Amniotic stem cell (primary cell): Measurements from ENCODE around the gene SLC18A2.
"Not testable (repeated sequence)": the region's sequence is repeated elsewhere in the genome, so short reads cannot be mapped to it uniquely, and the experiment has no call there.

Experiments used
- DNase-seq: peaks from one replicate; lab custom pipeline; 2025; lab: John Stamatoyannopoulos, UW

Gene SLC18A2

DNA sequence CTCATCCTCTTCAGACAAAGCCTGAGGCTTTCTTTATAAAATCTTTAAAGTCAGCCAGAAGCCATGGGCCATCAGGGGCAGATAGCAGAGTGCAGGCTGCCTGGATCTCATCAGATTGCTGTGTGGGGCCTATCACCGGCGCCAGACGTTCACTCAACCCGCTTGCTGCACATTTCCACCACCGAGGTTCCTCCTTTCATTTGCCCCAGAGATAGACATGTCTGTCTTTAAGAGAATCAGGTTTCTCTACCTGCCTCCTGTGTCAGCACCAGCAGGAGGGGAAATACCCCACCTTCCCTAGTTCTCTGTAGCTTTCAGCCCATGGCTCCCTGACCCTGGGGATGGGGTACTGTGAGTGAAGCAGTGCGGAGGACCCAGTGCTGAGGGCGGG, 22.0 kb downstream of the SLC18A2 start:
- DNase-seq, result no peak

DNA sequence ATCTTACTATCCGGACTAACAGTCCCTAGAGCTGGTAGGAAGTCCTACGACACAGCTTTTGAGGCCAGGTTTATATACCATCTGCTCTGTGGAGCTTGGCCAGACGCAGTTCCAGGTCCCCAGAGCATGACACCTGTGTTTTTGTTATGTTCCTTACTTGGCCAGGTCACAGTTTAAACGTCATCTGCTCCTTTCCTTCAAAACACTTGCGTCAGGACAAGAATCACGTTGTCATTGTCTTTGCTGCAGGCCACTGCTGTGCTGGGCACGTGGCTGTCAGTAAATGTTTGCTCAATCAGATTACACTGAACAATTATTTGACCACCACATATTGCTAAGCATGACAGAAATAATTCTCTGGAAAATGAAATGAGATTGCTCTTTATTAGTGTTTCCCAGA, 23.9 kb downstream of the SLC18A2 start:
- no peak for DNase-seq

DNA sequence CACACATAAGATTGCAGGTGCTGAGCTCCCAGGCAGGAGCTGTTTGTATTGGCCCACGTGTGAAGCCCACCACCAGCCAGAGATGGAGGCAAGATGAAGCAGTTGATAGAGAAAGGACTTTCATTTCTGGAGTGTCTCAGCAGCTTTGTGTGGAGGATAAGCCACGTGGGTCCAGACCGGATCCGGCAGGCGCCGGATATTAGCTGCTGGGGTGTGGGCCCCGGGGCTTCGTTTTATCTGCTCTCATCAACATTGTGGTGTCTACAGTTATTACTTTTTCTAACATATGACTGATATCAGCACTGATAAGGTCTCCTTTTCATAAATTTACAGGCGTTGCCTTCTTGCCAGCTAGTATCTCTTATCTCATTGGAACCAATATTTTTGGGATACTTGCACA, 25.5 kb downstream of the SLC18A2 start:
- DNase-seq, result no peak

DNA sequence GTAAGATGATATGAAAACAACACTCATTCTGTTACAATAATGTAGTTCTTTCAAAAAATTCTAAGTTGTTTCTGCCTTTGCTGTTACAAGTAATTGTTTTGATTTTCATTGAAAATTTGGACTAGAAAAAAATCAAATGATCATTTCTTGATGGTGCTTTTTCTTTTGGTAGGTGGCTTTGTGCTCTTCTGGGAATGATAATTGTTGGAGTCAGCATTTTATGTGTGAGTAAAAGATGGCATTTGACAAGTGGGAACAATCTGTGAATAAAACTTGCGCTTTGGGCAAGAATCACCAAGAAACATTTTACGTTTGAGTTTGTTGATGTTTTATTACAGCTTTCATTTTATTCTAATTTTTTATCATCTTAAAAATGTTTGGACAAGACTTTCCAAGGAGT, 25.9 kb downstream of the SLC18A2 start:
- DNase-seq, result no peak

DNA sequence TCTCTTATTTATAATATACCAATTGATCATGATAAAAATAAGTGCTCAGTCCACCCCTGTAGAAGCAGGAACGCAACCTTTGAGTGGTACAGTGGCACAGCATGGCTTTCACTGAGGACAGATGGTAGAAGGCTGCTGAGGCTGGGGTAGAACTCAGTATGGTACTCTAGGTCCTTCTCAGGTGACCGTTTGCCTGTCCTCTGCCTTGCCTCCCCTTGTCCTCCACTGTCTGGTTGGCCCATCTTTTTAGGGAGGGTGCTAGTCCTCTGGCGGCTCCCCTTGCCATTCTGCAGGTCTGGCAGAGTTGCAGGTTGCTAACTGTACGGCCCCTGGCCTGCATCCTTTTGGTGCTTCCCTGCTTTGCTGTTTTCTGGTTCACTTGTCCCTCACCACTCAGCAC, 27.3 kb downstream of the SLC18A2 start:
- DNase-seq, result no peak

DNA sequence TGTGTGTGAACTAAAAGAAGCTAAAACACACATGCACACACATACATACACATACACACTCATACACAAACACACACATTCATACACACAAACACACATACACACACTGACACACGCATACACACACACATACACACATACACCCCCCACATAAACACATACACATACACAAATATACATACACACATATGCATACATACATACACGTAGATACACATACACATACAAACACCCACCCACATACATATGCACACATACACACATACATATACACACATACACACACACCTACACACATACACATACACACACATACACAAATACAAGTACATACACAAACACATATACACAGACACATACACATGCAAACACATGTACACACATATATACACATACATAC, 28.0 kb downstream of the SLC18A2 start:
- DNase-seq, result no peak

DNA sequence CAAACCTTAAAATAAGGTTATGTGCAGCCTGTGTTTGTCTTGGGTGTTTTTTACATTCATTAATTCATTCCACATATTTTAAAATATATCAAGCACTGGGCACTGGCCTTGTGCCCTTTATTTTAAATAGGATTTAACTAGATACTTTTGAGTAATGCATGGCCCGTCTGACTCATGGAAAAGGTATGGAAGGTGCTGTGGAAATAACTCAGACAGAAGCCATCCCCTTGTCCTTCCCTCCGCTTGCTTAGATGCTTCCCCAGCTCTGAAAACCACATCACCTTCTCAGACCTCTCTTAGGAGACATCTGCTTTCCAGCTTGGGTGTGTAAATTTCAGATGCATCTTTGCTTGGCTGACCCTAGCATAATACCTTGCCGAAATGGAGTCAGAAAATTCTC, 30.5 kb downstream of the SLC18A2 start:
- DNase-seq, result no peak

DNA sequence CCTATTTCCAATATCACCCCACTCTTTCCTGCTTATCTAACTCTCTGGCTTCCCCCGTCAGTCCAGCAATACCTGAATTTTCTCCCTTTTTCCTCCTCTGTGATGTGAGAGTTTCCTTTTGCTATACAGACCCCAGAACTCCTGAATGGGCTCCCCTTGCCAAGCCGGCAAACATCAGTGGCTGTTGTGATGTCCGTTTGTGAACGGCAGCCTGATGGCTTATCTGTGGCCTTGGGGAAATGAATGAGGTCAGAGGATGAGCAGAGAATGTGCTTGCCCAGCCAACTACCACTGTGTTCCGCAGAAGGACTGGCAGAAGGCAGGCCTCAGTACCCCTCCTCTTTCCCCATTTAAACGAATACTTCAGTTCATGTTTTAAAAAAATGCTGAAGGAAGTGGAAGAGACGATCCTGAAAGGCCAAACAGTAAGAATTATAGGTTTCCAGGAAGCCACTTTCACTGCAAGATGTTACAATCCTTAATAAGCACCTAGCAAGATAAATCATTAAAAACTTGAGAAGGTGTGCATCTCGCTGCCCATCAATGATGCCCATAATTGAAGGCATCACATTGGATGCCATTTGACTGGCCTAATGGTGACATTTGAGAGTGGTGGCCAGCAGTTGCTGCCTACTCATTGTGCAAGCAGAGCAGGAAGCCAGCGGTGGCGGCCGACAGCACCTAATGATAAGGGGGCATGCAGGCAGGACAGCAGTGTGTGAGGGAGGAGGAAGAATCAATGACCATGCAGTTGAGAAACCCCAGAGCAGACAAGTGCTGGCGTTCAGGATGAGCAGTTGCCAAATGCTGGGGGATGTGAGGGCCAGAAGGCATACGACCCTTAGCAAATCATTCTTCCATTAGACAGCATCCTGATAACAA, 31.5 kb downstream of the SLC18A2 start:
- no peak for DNase-seq

DNA sequence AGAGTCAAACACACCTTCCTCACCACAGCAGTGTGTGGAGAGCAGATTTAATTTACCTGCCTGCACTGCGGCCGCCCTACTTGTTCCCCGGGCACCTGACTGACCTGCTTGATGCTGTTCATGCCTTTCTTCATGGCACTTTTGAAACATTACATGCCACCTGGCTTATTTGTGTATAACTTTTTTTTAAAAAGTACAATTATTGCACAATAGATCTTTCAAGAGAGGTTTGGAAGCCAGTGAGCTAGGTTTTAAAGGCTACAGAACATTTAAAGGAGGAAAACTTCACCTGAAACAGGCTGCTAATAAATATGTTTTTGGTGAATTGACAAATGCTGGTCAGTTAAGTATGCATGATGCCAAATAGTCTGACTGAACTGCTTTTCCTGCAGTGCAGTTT, 33.1 kb downstream of the SLC18A2 start:
- no peak for DNase-seq

DNA sequence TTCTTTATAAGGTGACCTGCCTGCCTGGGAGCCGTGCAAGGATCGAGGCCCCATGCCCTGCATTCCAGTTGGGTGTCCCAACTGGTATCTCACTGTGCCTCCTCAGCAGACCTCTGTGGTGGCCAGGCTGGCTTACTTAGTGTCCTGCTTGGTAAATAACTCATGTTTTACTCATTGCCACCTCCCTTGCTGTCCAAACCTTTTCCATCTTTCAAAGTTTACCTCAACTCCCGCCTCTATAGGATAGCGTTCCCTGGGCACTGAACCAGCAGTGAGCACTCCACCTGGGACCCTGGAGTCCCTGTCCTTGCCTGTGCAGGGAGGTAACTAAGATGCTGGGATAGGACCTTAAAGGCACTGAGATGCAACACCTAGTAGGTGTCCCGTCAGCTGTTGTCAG, 33.6 kb downstream of the SLC18A2 start:
- DNase-seq, result no peak

DNA sequence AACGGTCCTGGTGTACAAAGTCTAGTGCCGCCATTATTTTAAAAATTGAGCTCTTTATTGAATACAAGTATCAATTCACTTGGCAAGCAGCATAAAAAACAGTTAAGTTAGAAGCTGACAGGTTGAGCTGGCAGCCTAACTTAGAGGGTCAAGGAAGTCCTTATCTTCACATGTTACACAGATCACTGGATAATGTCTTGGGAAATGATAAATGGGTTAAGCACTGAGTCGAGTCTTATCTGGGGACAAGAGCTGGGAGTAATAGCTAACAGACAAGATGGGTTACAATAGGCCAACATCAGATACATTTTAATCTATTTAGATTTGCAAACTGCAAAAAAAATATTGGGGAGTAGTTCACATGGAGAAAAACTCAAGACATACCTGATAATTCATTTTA, 34.2 kb downstream of the SLC18A2 start:
- DNase-seq, result no peak

DNA sequence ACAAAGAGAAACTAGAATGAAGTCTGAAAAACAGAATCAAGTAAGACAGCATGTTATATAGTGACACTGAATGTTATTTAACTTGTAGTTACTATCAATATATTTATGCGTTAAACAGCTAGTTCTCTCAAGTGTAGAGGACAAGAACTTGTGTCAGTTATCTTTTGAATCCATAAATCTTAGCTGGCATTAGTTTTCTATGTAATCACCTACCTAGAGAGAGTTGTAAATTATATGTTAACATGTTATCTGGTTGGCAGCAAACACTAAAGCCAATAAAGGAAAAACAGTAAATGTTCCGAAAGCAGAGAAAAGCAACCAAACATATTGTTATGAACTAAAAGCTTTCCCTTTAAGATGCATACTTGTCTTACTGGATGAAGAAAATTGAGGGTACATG, 36.8 kb downstream of the SLC18A2 start:
- no peak for DNase-seq

DNA sequence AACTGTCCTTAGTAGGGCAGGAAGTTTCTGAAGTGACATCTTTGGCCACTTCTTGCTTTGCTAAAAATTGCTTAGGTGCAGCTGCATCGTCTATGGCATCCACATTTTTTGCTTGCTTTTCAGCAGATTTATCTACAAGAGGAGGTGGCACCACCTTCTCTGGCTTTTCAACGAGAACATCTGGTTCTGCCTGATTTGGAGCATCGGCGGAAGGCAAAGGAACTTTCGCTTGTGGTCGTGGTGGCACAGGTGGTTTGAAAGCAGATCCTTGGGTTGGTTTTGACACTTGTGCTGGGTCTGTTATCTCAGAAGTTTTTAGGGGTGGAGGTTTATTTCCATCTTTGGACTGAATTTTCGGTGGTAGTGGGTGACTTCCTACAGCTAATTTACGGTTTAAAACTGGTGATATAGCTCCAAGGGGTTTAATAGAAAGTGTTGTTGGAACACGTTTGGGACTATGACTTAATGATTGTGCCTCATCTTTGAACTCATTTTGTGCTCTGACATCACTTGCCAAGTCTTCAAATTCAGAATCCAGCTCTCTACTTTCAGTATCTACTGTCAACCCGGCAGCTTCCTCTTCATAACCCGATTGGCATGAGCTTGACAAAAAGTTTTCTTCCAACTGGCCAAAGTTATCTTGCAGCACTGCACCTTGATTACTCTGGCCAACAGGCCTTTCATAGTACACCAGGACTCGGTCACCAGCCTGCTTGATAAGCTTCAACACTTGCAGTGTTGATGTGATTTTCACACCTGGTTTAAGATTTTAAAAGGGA, 44.0 kb downstream of the SLC18A2 start:
- no peak for DNase-seq

DNA sequence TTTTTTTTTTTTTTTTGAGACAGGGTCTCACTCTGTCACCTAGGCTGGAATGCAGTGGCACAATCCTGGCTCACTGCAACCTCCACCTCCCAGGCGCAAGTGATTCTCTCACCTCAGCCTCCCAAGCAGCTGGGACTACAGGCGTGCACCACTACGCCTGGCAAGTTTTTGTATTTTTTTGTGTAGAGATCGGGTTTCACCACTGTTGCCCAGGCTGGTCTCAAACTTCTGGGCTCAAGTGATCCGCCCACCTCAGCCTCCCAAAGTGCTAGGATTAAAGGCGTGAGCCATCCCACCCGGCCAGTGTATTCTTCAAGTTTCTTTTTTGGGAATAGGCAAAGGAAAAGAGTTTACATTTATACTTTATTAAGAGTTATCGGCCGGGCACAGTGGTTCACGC, 50.0 kb downstream of the SLC18A2 start:
- not testable (repeated sequence) for DNase-seq

DNA sequence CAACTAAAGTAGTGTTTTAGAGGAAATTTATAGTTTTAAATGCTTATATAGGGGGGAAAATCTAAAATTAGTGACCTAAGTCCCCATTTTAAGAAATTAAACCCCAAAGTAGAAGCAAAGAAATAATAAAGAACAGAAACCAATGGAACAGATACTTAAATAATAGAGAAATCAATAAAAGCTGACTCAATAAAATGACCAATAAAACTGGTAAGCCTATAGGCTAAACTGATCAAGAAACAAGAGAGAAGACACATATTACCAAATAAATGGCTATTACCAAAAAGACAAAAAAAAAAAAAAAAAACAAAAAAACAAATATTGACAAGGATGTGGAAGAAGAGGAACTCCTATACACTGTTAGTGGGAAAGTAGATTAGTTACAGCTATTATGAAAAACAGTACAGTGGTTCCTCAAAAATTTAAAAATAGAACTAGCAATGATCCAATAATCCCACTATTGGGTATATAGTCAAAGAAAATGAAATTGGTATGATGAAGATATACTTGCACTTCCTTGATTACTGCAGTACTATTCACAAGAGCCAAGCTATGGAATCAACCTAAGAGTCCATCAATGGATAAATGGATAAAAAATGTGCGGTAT, 53.2 kb downstream of the SLC18A2 start:
- DNase-seq, result no peak

DNA sequence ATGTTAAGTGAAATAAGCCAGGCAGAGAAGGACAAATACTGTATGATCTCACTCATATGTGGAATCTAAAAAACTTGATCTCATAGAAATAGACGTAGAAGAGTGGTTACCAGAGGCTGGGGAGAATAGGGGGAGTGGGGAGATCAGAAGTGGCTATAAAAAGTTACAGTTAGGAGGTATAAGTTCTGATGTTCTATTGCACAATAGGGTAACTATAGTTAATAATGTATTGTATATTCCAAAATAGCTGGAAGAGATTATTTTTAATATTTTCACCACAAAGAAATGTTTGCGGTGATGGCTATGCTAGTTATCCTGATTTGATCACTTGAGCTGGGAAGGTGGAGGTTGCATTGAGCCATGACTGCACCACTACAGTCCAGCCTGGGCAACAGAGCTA, 53.8 kb downstream of the SLC18A2 start:
- DNase-seq, result no peak

DNA sequence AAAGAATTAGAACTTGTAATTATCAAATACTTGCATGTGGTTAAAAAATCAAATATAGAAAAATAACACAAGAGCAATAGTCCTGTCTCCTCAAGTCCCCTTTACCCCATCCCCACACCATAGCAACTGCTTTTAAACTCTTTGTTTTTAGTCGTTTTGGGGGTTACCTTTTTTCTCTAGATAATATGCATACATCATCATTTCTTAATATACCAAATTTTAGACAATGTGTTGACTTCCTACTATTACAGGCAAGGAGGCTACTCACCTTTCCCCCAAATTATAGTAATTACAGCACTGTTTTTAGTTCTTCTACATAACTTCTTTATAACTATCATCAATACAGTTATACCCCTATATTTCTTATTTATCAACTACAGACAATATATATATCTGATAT, 57.3 kb downstream of the SLC18A2 start:
- no peak for DNase-seq

DNA sequence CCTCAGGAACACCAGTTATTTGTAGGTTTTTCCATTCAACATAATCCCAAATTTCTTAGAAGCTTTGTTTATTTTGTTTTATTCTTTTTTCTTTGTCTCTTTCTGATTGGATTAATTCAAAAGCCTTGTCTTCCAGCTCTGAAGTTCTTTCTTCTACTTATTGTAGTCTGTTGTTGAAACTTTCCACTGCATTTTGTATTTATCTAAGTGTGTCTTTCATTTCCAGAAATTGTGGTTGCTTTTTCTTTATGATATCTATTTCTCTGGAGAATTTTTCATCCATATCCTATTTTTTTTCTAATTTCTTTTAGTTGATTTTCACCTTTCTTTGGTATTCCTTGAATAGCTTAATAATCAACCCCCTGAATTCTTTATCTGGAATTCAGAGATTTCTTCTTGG, 58.5 kb downstream of the SLC18A2 start:
- no peak for DNase-seq

DNA sequence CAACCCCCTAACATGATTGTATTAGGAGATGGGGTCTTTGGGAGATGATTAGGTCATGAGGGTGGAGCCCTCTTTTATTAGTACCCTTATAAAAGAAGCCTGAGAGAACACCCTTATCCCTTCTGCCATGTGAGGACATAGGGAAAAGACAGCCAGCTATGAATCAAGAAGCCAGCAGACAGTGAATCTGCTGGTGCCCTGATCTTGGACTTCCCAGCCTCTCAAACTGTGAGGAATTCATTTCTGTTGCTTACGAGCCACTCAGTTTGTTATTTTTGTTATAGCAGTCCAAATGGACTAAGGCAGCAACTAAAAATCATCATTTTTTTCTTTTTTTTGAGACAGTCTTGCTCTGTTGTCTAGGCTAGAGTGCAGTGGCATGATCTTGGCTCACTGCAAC, 59.8 kb downstream of the SLC18A2 start:
- DNase-seq, result no peak

DNA sequence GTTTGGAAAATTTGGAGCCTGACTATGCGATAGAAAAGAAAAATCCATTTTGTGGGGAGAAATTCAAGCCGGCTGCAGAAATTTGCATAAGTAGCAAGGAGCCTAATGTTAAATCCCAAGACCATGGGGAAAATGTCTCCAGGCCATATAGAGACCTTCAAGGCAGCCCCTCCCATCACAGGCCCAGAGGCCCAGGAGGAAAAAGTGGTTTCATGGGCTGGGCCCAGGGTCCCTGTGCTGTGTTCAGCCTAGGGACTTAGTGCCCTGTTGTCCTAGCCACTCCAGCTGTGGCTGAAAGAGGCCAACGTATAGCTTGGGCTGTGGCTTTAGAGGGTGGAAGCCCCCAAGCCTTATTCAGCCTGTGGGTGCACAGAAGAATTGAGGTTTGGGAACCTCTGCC, 62.5 kb downstream of the SLC18A2 start:
- not testable (repeated sequence) for DNase-seq

DNA sequence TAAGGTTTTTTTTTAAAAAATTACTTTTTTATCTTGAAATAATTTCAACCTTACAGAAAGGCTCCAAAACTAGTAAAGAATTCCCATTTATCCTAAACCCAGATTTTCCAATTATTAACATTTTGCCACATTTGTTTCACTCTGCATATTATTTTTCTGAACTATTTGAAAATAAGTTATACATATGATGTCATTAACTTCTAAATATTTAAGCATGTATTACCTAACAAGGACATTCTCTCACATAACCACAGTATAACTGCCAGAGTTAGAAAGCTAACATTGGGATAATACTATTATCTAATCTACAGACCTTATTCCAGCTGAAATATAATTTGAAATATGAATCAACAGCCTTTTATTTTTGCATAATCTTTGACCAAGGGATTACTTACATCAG, 65.8 kb downstream of the SLC18A2 start:
- no peak for DNase-seq

DNA sequence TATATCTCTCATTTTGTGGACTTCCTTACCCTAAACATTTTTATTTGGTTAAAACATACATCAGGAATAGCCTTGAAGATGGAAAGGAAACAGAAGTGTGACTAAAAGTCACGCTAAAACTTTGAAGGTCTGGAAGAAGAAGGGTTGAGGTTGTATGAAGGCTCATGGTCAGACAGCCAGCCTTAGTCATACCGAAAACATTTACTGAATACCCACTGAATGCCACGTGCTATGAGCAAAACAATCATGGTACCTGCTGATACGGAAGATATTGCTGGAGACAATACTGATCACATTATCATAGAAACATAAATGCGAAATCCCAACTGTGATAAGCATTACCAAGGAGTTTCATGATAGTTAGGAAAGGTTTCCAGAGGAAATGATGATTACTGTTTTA, 70.3 kb downstream of the SLC18A2 start:
- DNase-seq, result no peak

DNA sequence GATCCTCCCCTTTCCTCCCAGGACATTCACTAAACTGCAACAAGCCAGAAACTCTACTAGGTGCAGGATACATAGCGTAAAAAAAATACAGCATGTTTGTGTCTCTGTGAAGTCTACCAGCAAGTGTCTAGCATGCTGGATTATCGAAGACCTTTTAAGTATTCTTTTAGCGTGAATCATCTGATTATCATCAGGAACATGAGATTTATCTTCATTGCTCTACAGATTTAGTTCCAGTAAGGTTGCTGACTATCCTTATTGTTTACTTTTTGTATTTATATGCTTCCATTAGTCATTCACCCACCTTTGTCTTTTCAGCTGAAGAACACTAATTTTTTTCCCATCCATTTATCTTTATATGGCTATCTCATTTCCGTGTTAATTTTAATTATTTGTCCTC, 71.5 kb downstream of the SLC18A2 start:
- no peak for DNase-seq
